Measurements from ENCODE around the gene SLC25A45.

Gene SLC25A45

DNA sequence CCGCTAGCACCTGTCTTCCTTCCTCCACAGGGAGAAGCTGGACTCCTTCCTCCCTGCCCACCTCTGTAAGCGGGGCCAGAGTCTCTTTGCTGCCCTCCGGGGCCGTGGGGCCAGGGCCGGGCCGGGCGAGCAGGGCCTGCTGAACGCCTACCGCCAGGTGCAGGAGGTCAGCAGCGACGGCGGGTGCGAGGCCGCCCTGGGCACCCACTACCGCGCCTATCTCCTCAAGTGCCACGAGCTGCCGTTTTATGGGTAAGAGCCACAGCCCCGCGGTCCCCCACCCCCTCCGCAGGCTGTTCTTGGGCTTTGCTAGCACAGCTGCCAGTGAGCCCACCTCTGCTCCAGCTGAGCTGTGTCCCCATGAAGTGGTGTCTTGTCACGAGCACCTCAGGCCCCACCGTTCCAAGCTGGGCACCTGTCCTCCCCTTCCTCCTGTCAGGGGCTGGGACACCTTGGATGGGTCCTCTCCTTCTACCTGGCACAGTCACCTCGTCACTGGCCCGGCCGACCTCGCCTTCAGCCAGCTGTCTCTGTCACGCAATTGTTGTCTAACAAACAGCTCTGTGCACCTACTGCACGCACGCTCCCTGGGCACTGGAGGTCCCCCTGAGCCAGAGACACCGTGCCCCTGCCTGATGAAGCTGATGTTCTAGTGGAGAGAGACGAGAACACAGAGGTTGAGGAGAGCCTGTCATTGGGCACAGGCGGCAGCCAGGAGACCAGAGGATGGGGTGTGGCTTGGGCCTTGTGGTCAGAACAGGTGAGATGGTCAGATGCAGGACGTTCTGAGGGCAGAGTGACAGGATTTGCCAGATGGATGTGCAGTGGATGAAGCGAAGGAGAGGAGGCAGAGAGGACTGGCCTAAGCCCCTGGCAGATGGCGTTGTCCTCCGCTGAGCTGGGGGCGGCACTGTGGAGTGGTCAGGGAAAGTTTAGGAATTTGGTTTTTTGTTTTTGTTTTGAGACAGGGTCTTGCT is 14.6 kb upstream of the SLC25A45 start:
- TF ChIP-seq, protein P1, sequence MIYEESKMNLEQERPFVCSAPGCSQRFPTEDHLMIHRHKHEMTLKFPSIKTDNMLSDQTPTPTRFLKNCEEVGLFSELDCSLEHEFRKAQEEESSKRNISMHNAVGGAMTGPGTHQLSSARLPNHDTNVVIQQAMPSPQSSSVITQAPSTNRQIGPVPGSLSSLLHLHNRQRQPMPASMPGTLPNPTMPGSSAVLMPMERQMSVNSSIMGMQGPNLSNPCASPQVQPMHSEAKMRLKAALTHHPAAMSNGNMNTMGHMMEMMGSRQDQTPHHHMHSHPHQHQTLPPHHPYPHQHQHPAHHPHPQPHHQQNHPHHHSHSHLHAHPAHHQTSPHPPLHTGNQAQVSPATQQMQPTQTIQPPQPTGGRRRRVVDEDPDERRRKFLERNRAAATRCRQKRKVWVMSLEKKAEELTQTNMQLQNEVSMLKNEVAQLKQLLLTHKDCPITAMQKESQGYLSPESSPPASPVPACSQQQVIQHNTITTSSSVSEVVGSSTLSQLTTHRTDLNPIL (CRISPR knock-in tag; IDR thresholded peaks at IDR 0.05; ENCODE audit: low read depth): no peak
- TF ChIP-seq ARNTL (CRISPR knock-in tag; IDR thresholded peaks at IDR 0.05; ENCODE audit: borderline replicate concordance, low read depth) (no peak), ESRRG (CRISPR knock-in tag; IDR thresholded peaks at IDR 0.05) (no peak), RARB (CRISPR knock-in tag; IDR thresholded peaks at IDR 0.05) (no peak), ISL1 (CRISPR knock-in tag; IDR thresholded peaks at IDR 0.05) (no peak), PATZ1 (CRISPR knock-in tag; IDR thresholded peaks at IDR 0.05; ENCODE audit: borderline replicate concordance) (no peak)
- no peak for ATAC-seq

DNA sequence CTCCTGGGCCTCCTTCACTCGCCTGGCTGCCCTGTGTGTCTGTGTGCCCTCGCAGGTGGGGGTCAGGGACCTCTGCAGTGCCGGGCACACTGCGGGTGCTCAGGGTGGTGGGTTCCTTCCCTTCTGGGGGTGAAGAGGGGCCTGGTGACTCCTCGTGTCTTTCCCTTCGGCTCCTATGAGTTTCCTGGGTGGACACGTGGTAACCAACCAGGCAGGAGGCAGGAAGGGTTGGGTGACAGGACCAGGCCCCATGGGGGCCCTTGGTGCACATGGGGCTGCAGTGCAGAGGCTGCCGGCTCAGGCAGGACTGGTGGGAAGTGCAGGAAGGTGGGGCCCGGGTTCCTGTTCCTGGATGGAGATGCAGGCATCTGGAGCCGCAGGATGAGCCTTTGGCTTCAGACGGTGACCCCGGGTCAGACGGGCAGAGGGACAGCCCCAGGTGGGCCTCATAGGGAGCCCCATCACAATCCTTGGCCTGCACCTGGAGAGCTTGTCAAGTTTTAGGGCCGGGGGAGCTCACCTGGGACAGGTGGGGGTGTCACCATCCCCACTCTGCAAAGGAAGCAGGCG is 13.6 kb upstream of the SLC25A45 start:
- TF ChIP-seq ZFP30 (CRISPR knock-in tag; IDR thresholded peaks at IDR 0.05) (no peak), POU6F1 (CRISPR knock-in tag; IDR thresholded peaks at IDR 0.05; ENCODE audit: borderline replicate concordance, low read depth) (no peak), ZNF565 (CRISPR knock-in tag; conservative IDR thresholded peaks at IDR 0.05; ENCODE audit: low read depth) (no peak), ARNTL (CRISPR knock-in tag; IDR thresholded peaks at IDR 0.05; ENCODE audit: borderline replicate concordance, low read depth) (no peak), TSHZ2 (CRISPR knock-in tag; IDR thresholded peaks at IDR 0.05) (no peak), PPARA (CRISPR knock-in tag; IDR thresholded peaks at IDR 0.05; ENCODE audit: borderline replicate concordance) (no peak), RARB (CRISPR knock-in tag; IDR thresholded peaks at IDR 0.05) (no peak), ZNF8 (CRISPR knock-in tag; IDR thresholded peaks at IDR 0.05) (no peak), SNAI2 (CRISPR knock-in tag; IDR thresholded peaks at IDR 0.05) (no peak), TCF4 (CRISPR knock-in tag; IDR thresholded peaks at IDR 0.05; ENCODE audit: borderline replicate concordance) (no peak), TOX (CRISPR knock-in tag; IDR thresholded peaks at IDR 0.05; ENCODE audit: borderline replicate concordance) (no peak), GLIS3 (CRISPR knock-in tag; IDR thresholded peaks at IDR 0.05) (no peak), ZNF70 (CRISPR knock-in tag; IDR thresholded peaks at IDR 0.05) (no peak), CSDC2 (CRISPR knock-in tag; IDR thresholded peaks at IDR 0.05) (no peak), CSRNP3 (CRISPR knock-in tag; IDR thresholded peaks at IDR 0.05) (no peak), ZFP3 (CRISPR knock-in tag; IDR thresholded peaks at IDR 0.05) (no peak)
- ATAC-seq: no peak

Data from SK-N-SH treated with all-trans-retinoic acid at 6 μM for 48 hours (cell line).